Motor neuron (in vitro differentiated cells): ENCODE data around the gene TOX4. TPM values are rescaled to one million over a fixed set of nuclear protein-coding genes. Genes with fewer than 3 reads are reported as not detected.

Experiments
- ATAC-seq, 8 experiments: fragments of 200-7000 bp; cut with Tn5 transposase; replicated peaks in 6 of 8; 2 replicates each; pipeline ENCODE4 v1.8.0; 2021; ENCODE audit warnings: mild to moderate bottlenecking in 8 of 8, moderate library complexity in 8 of 8
- H3K27ac ChIP-seq, 2 donors: fragments of 250-450 bp; sonication (Bioruptor Pico); 2 replicates each; pipeline ENCODE4 v1.9.0; 2021; ENCODE audit warnings: antibody characterized with exemption in 2 of 2, mild to moderate bottlenecking in 2 of 2, moderate library complexity in 1 of 2
- H3K4me1 ChIP-seq, 2 donors: fragments of 250-450 bp; sonication (Bioruptor Pico); replicated peaks in 1 of 2; 2 replicates each; pipeline ENCODE4 v1.6.1; 2021; ENCODE audit warnings: antibody characterized with exemption in 2 of 2, mild to moderate bottlenecking in 2 of 2, moderate library complexity in 1 of 2
- H3K4me3 ChIP-seq, 5 donors: fragments of 250-450 bp; sonication (Bioruptor Pico); 2 replicates each; pipeline ENCODE4 v1.9.0; 2021; ENCODE audit warnings: antibody characterized with exemption in 5 of 5, mild to moderate bottlenecking in 5 of 5, moderate library complexity in 4 of 5
- WGBS, 10 experiments: fragments of 450-650 bp; shearing (Covaris generic); methylation state at CpG; one replicate each; pipeline ENCODE4 v1.0.0; 2022; 5-methylcytosine and 5-hydroxymethylcytosine counted together
- in situ Hi-C, 9 experiments: fragments of 400-800 bp; cut with MboI; loops; one replicate each; pipeline ENCODE4 v1.15.0; 2021; ENCODE audit warnings: low sequenced_read_pairs in 9 of 9, low pct_unique_long_range_greater_than_20kb in 2 of 9; ENCODE audit not compliant: unreplicated experiment in 9 of 9
- total RNA-seq, 8 experiments: library from RNA; unstranded; fragments of 300-600 nt; gene quantifications; 2 replicates each; pipeline versions ENCODE4 v1.2.3 to v1.2.4, GENCODE V29; 2022

Gene TOX4
- total RNA-seq, 8 experiments from 2014 or later: 25.1 to 59.3 (median 35.3) TPM

DNA sequence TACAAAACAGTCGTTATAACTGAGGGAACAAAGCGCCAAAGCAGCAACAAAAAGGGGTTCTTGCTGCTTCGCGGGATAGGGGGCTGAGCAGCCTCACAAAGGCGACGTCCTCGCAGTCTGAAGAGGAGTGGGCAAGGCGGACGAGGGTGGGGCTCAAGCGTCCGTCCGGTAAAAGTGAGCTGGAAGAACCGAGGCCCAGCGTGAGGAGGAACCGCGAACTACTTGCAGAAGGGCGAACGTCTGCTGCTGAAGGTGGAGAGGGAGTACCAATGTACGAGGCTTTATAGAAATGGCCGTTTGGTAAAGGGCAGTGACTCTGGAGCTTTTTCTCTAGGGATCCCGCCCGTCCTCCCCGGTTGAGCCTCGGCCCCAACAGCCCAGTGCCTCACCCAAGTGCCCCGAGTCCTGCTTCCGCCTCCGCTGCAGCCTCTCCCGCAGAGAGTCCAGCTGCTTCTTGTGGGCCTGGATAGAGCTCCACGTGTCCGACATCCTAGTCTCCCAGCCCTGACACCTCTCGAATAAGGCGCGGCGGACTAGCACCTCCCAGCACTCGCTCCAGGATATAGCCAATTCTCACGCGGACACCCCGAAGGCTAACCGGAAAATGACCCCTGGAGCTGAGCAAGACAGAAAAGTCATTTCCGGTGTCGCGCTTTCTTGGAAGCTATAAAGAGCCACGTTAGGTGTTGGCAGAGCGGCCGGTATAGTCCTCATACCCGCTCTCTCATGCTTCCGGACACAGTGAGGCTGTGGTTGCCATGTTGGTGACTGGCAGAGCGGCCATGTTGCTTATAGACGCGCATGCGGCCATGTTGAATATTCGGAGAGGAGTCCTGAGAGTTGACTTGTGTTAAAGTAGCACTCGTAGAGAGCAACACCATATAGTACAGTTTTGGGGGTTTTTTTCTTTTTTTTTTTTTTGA is 34.0 kb downstream of the TOX4 start, which contains the start of gene METTL3:
Gene METTL3 (minus strand): TSS at position 606 of the 923 bp plus-strand sequence. CDS start 117 bp downstream, at position 489.
- WGBS, 10 experiments: 0 to 5% (median 0%) methylated on average over 2 to 23 of the region's 53 CpGs; no CpG with 5 or more reads in 2 of the 10 experiments
- in situ Hi-C loops: no loop called here
- Histone ChIP-seq H3K27ac (peak within 1 kb of the TSS; percentile 68 to 85), H3K4me1 (peaks cover 8 to 9% of the 10 kb centered on the region in 2 donors), H3K4me3 (peak within 1 kb of the TSS; percentile 61 to 91 (median 73))
- peak; percentile 95 to 99 (median 98) for ATAC-seq

DNA sequence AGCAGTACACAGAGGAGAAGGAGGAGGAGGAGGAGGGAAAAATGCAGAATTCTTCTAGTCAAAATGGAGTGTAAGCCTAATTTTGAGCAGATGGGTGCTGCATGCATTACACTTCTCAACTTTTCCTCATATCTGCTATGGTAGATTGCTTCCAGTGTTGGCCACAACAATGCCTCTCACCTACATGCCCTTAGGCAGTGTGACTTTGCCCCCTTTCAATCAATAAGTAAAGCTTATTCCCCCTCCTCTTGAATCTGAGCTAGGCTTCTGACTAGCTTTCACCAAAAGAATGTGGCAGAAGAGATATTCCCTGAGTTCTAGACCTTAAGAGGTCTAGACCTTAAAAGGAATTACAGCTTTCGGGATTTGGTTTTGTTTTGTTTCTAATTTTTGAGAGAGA is 37.3 kb downstream of the TOX4 start:
- Histone ChIP-seq H3K4me1 (peaks cover 15 to 16% of the 10 kb centered on the region in 2 donors), H3K4me3 (no peak overlapping the region), H3K27ac (no peak overlapping the region)
- WGBS, 10 experiments: 80 to 100% (median 92%) methylated on average over 1 of the region's 1 CpG; no CpG with 5 or more reads in 6 of the 10 experiments
- no peak for ATAC-seq
- in situ Hi-C loops: no loop called here

DNA sequence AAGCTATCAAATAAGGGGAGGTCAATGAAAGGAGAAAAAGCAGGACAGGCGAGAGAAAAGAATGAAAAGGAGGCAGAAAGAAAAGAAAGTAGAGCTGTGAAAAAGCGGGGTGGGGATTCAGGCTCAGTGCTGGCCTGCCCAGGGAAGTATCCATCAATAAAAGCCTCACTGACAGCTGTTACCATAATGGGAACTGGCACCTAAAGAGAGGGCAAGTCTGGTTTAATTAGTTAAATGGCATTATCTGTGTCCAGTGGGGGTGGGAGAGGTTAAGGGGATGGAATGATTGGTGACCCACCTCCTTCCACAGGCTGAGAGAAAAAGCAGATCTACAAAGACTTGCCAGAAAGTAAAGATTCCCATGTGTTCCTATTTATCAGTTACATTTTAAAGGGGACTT is 41.7 kb downstream of the TOX4 start:
- 12 to 63% (median 30%) methylated on average over 2 of the region's 2 CpGs; no CpG with 5 or more reads in 1 of the 10 experiments for WGBS, 10 experiments
- in situ Hi-C loops: no loop called here
- ATAC-seq: peak in 4 of 8 experiments; percentile 10 to 40 (median 32)
- Histone ChIP-seq H3K4me1 (peaks cover 14 to 17% of the 10 kb centered on the region in 2 donors), H3K27ac (no peak overlapping the region), H3K4me3 (no peak overlapping the region)

DNA sequence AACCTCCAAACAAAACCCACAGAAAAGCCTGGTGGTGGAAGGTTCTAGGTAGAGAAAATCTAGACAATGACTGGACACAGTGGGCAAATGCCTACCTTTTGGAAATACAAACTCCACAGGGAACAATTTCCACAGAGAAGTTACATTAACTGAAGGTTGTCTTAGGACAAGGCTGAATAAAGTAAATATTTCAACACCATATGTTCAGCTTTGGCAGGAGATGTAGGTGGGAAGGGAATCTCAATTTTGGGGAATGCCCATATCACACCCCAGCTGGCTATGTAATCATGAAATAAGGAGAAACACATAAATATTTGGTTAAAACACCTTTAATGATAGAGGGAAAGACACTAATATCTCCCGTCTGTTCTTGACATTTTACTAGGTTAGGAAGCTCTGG is 43.8 kb downstream of the TOX4 start:
- Histone ChIP-seq H3K4me3 (no peak overlapping the region), H3K27ac (no peak overlapping the region), H3K4me1 (peaks cover 20 to 21% of the 10 kb centered on the region in 2 donors)
- in situ Hi-C loops: no loop called here
- ATAC-seq: no peak
- WGBS, 10 experiments: 43 to 100% (median 80%) methylated on average over 1 of the region's 1 CpG; no CpG with 5 or more reads in 5 of the 10 experiments

DNA sequence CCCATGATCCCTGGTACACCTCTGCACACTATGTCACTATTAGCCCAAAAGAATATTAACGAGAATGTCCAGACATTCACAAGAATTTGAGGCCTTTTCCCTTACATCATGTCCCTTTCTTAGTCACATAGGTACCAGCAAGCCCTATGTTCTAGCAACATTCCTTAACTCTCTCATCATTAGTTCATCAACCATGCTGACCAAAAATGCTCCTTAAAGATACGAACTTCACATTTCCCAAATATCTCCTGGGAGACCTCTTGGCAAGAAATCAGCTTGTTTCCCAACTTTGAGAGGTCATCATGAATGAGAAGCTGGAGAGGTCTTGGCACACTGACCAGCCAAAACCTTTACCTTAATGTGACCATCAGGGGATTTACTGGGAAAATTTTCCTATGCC is 44.5 kb downstream of the TOX4 start:
- in situ Hi-C loops: no loop called here
- no peak for ATAC-seq
- Histone ChIP-seq H3K4me1 (peaks cover 20 to 21% of the 10 kb centered on the region in 2 donors), H3K27ac (no peak overlapping the region), H3K4me3 (no peak overlapping the region)
- 0 to 100% (median 80%) methylated on average over 1 to 2 of the region's 2 CpGs; no CpG with 5 or more reads in 3 of the 10 experiments for WGBS, 10 experiments

DNA sequence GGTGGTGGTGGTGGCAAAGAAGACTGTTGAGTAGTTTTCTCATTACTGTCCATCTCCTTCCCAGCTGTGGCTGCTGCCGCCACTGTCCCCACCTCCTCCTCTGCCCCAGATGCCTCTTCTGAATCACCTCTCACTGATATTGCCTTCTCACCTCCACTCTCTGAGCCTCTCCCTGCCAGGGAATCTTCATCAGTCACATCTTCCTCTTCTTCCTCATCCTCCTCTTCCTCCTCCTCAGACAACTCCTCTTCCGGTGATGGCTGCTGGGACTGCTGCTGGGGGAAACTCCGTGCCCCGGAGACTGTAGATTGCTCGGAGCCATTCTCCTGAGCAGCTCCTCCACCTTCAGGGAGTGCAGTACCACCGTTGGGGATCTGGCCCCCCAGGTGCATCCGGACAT is 46.2 kb downstream of the TOX4 start:
- no peak overlapping the region for H3K27ac ChIP-seq
- no peak overlapping the region for H3K4me3 ChIP-seq
- in situ Hi-C loops: no loop called here
- peaks cover 24 to 27% of the 10 kb centered on the region in 2 donors for H3K4me1 ChIP-seq
- ATAC-seq: no peak
- WGBS, 10 experiments: 17 to 100% (median 82%) methylated on average over 1 to 6 of the region's 7 CpGs; no CpG with 5 or more reads in 4 of the 10 experiments

DNA sequence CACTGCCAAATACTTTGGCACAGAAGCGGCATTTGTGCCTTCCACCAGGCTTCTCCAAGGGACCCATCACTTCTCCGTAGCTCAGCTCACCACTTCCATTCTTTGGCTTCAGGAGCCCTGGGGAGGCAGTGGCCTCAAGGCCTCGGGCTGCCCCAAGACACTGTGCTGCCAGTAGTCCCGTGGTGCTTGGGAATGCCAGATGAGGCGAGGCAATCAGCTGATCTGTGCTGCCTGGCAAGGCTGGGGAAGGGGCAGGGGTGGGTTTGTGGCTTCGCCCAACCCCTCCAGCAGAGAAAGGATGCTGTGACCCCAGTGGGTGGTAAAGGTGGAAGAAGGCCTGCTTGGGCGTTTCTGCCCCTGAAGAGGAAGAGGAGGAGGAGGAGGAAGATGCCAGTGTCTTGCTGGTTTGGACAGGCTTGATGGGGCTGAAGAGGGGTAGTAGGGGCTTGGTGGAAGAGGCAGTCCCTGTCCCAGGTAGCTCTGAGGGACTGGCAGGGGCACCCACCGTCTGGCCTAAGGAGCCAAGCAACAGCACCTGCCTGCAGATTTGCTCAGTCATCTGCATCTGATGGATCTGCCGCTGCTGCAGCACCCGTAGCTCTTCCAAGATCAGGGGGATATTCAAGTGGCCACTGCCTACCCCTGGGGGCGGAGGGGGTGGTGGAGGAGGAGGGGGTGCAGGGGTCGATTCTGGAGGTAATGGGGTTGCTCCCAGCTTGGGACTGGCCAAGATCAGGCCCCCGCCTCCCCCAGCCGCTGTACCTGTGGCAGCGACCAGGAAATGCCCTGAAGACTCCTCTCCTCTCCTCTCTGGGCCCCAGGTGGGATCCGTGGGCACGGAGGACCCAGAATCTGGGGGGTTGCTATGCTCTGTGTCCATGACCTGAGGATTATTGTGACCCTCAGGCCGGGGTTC is 47.8 kb downstream of the TOX4 start:
- H3K4me1 ChIP-seq: peaks cover 18 to 20% of the 10 kb centered on the region in 2 donors
- peak overlapping the region; percentile 69 to 99 (median 83) for H3K4me3 ChIP-seq
- no peak for ATAC-seq
- in situ Hi-C loops: no loop called here
- H3K27ac ChIP-seq: peak overlapping the region; percentile 91 to 92
- WGBS, 10 experiments: 40 to 100% (median 82%) methylated on average over 1 to 6 of the region's 18 CpGs; no CpG with 5 or more reads in 5 of the 10 experiments

DNA sequence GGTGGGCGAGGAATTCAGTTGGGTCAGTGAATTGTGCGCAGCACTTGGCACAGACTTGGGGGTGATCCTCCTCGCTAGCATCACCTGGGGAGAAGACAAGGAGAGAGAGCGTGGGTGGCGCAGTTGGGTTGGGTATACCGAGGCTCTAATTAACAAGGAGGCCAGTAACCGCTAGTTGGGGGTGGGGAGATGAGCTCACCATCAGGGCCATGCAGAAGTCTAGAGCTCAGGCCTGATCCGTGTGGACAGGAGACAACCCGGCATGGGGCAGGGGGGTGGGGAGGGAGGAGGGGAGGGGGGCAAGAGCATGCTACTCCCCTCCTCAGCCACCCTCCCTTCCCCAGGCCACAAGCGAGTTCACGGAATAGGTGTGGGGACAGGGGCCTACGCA is 48.6 kb downstream of the TOX4 start:
- peak overlapping the region; percentile 91 to 92 for H3K27ac ChIP-seq
- 40% methylated on average over 1 of the region's 12 CpGs; no CpG with 5 or more reads in 9 of the 10 experiments for WGBS, 10 experiments
- peak overlapping the region; percentile 69 to 99 (median 83) for H3K4me3 ChIP-seq
- H3K4me1 ChIP-seq: peaks cover 18 to 20% of the 10 kb centered on the region in 2 donors
- in situ Hi-C loops: no loop called here
- peak; percentile 42 to 71 (median 66) for ATAC-seq

DNA sequence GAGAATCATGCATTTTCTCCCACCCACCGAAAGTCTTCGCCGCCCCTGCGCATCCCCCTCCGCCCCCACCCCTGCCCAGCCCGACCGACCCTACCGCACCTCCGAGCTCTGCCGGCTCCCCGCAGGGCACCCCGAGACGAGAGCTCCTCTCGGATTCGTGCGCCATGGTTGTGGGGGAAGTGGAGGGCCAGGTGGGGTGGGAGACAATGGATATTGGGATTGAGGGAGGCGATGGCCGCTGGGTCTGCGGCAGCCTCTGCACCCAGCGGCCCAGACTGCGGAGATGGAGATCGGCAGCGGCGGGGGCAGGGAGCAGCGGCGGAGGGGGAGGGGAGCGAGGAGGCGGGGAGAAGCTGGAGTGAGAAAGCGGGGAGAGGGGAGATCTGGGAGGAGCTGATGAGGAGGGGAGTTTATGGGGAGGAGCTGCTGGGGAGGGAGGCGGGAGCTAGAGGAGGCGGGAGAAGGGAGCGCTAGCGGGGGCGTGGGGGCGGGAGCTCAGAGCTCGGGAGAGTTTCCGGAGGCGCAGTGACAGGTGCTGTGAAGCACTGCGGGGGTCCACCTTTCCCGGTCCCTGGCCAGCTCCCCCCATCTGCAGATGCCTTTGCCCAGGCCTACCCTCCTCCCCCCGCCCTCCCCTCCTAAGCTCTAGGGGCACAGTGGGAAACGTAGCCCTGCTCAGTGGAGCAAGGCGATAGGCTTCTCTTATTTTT is 49.1 kb downstream of the TOX4 start, which contains the start of gene SALL2:
Gene SALL2 (minus strand): TSS at position 385 of the 710 bp plus-strand sequence. CDS start 219 bp downstream, at position 166.
- Histone ChIP-seq H3K27ac (peak within 1 kb of the TSS; percentile 91 to 92), H3K4me3 (peak within 1 kb of the TSS; percentile 69 to 99 (median 83)), H3K4me1 (peaks cover 15 to 16% of the 10 kb centered on the region in 2 donors)
- in situ Hi-C loops: no loop called here
- 0% methylated on average over 1 to 11 of the region's 43 CpGs; no CpG with 5 or more reads in 8 of the 10 experiments for WGBS, 10 experiments
- peak; percentile 59 to 93 (median 87) for ATAC-seq

DNA sequence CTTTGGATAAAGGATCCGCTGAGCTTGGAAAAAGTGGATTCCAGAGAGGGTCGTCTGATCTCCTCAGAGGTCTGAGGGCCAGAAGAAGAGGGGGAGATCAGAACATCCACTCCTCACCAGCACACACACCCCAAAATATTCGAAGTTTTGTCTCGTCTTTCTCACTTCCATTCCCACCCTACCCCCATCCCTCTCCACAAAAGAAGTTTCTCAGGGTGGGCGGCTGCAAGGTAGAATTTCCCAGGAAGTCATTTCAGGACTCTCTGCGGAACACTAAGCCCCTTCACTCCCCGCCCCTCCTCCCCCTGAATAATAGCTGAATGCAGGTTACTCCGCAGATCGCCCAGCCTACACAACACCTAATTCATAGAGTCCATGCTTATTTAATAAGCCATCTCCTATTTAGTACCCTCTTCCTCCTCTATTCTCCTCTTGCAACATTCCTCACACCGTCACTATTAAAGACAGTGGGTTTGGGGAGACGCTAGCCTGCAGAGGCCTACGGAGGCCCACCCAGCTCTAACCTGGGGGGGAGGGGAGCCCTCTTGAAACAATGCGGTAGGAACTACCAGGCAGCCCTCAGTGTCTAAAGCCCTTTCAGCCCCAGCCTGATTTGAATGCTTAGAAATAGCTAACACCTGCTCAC is 49.8 kb downstream of the TOX4 start:
- H3K4me3 ChIP-seq: peak overlapping the region; percentile 69 to 99 (median 83)
- in situ Hi-C loops: no loop called here
- H3K4me1 ChIP-seq: peaks cover 12 to 16% of the 10 kb centered on the region in 2 donors
- WGBS, 10 experiments: 0 to 60% (median 5%) methylated on average over 1 to 4 of the region's 13 CpGs; no CpG with 5 or more reads in 4 of the 10 experiments
- ATAC-seq: peak in 5 of 8 experiments; percentile 2 to 17 (median 3)
- peak overlapping the region; percentile 91 to 92 for H3K27ac ChIP-seq

DNA sequence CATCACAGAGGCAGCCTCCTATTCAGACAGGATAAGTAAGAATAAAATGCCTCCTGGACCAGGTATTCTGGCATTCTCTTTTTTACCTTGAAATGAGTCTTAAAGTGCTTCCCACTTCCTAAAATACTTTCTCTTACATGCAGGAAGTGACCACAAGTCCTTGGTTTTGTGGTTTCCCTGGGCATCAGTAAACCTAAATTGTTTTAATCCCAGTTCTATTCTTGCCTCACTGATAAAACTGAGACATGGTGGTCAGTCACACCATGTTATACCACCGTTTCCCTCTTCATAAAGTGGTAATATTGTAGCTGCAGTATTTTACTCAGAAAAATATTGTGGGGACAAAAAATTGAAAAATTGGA is 50.3 kb downstream of the TOX4 start:
- H3K4me1 ChIP-seq: peaks cover 9 to 14% of the 10 kb centered on the region in 2 donors
- in situ Hi-C loops: no loop called here

More for the DNA sequence above, 50.3 kb downstream of the TOX4 start:
- Histone ChIP-seq H3K27ac (peak overlapping the region; percentile 91 to 92), H3K4me3 (peak overlapping the region; percentile 69 to 99 (median 83))
- ATAC-seq: no peak
- 0 to 83% (median 50%) methylated on average over 1 of the region's 1 CpG; no CpG with 5 or more reads in 3 of the 10 experiments for WGBS, 10 experiments
